ENCODE measurements around the gene MBD6. TPM values are rescaled to one million over a fixed set of nuclear protein-coding genes. Genes with fewer than 3 reads are reported as not detected.

Gene MBD6
- total and polyA plus RNA-seq, 2 experiments from 2014 or later, result 2.1 to 13.0 TPM

GRCh38 chr12:57487597-57488401, 34.8 kb upstream of the MBD6 start, which contains the start of gene MARS1:
Gene MARS1 (plus strand): TSS chr12:57488068. CDS start chr12:57488091, 23 bp downstream.
- Histone ChIP-seq H3K4me1 (ENCODE audit: insufficient read depth) (peaks cover 11% of the 10 kb centered on the region), H3K36me3 (ENCODE audit: low read depth) (peaks cover 33% of the 10 kb centered on the region), H3K4me3 (peak within 1 kb of the TSS; percentile 97), H4K20me1 (ENCODE audit: insufficient read depth) (no peaks in the 10 kb centered on the region), H3K79me2 (ENCODE audit: insufficient read depth) (peaks cover 46% of the 10 kb centered on the region), H3K27me3 (replicated peaks; ENCODE audit: insufficient read depth) (no peaks in the 10 kb centered on the region), H3F3A (ENCODE audit: insufficient read depth) (peaks cover 11% of the 10 kb centered on the region), H3K27ac (peak within 1 kb of the TSS; percentile 48), H3K4me2 (ENCODE audit: unreplicated experiment) (peak within 1 kb of the TSS; percentile 96), H3K9me3 (ENCODE audit: low read depth) (no peaks in the 10 kb centered on the region), H3K9ac (peak within 1 kb of the TSS; percentile 89), H3K9me2 (ENCODE audit: insufficient read depth) (no peaks in the 10 kb centered on the region), H2AFZ (peak within 1 kb of the TSS; percentile 81)
- TF ChIP-seq EZH2 (IDR thresholded peaks at IDR 0.05; ENCODE audit: insufficient read depth, poor library complexity, severe bottlenecking) (no peak), EZH2phosphoT487 (IDR thresholded peaks at IDR 0.05; ENCODE audit: insufficient read depth, low read depth) (no peak)
- 7% methylated on average over 38 to 46 of the region's 47 CpGs for WGBS, 2 experiments (ENCODE audit: low coverage in 1 of 2, low lambda C conversion rate in 2 of 2, missing lambda C conversion rate in 2 of 2)
- DNase-seq, result peak; percentile 99
- in situ Hi-C loops (cut with MboI), result no loop called here

GRCh38 chr12:57488402-57489156, 34.0 kb upstream of the MBD6 start:
- DNase-seq, result peak; percentile 38
- Histone ChIP-seq H3K9me2 (ENCODE audit: insufficient read depth) (no peaks in the 10 kb centered on the region), H3K9me3 (ENCODE audit: low read depth) (no peaks in the 10 kb centered on the region), H3K4me1 (ENCODE audit: insufficient read depth) (peaks cover 5% of the 10 kb centered on the region), H3K9ac (peak overlapping the region; percentile 89), H3K27ac (peak overlapping the region; percentile 48), H3K79me2 (ENCODE audit: insufficient read depth) (peaks cover 49% of the 10 kb centered on the region), H2AFZ (peak overlapping the region; percentile 81), H3K4me2 (ENCODE audit: unreplicated experiment) (peak overlapping the region; percentile 96), H4K20me1 (ENCODE audit: insufficient read depth) (no peaks in the 10 kb centered on the region), H3K27me3 (replicated peaks; ENCODE audit: insufficient read depth) (no peaks in the 10 kb centered on the region), H3K36me3 (ENCODE audit: low read depth) (peaks cover 36% of the 10 kb centered on the region), H3F3A (ENCODE audit: insufficient read depth) (peaks cover 5% of the 10 kb centered on the region; the same call in 1 of the 2 replicates), H3K4me3 (peak overlapping the region; percentile 97)
- TF ChIP-seq EZH2 (IDR thresholded peaks at IDR 0.05; ENCODE audit: insufficient read depth, poor library complexity, severe bottlenecking) (no peak), EZH2phosphoT487 (IDR thresholded peaks at IDR 0.05; ENCODE audit: insufficient read depth, low read depth) (no peak)
- WGBS, 2 experiments (ENCODE audit: low coverage in 1 of 2, low lambda C conversion rate in 2 of 2, missing lambda C conversion rate in 2 of 2), result 30 to 33% methylated on average over 10 to 11 of the region's 11 CpGs
- in situ Hi-C loops (cut with MboI), result no loop called here

- H3K79me2 ChIP-seq (ENCODE audit: insufficient read depth), result peaks cover 49% of the 10 kb centered on the region
- no peaks in the 10 kb centered on the region for H4K20me1 ChIP-seq (ENCODE audit: insufficient read depth)
- 0 out of 2 replicates have a peak, but pooled peaks cover 3% of the 10 kb centered on the region for H3F3A ChIP-seq (ENCODE audit: insufficient read depth)
- H3K27me3 ChIP-seq (replicated peaks; ENCODE audit: insufficient read depth), result no peaks in the 10 kb centered on the region
- WGBS, 2 experiments (ENCODE audit: low coverage in 1 of 2, low lambda C conversion rate in 2 of 2, missing lambda C conversion rate in 2 of 2), result 55 to 60% methylated on average over 5 of the region's 5 CpGs
- no peak overlapping the region for H2AFZ ChIP-seq
- H3K4me2 ChIP-seq (ENCODE audit: unreplicated experiment), result peak overlapping the region; percentile 96
- H3K9ac ChIP-seq, result peak overlapping the region; percentile 89
- no peaks in the 10 kb centered on the region for H3K9me2 ChIP-seq (ENCODE audit: insufficient read depth)
- peak; percentile 62 for DNase-seq
- TF ChIP-seq EZH2phosphoT487 (IDR thresholded peaks at IDR 0.05; ENCODE audit: insufficient read depth, low read depth) (no peak), EZH2 (IDR thresholded peaks at IDR 0.05; ENCODE audit: insufficient read depth, poor library complexity, severe bottlenecking) (no peak)
- H3K4me3 ChIP-seq, result peak overlapping the region; percentile 97
- in situ Hi-C loops (cut with MboI), result no loop called here
- peaks cover 40% of the 10 kb centered on the region for H3K36me3 ChIP-seq (ENCODE audit: low read depth)
- peaks cover 4% of the 10 kb centered on the region for H3K4me1 ChIP-seq (ENCODE audit: insufficient read depth)
- 0 out of 2 replicates have a peak overlapping the region, but pooled peaks have one; percentile 48 for H3K27ac ChIP-seq
- H3K9me3 ChIP-seq (ENCODE audit: low read depth), result no peaks in the 10 kb centered on the region
These were observed 33.4 kb upstream of the MBD6 start for GRCh38 chr12:57489157-57489641.

- no peak overlapping the region for H3K27ac ChIP-seq
- no peaks in the 10 kb centered on the region for H3K9me2 ChIP-seq (ENCODE audit: insufficient read depth)
These were observed 32.5 kb upstream of the MBD6 start for GRCh38 chr12:57490126-57490525.

More at GRCh38 chr12:57490126-57490525, 32.5 kb upstream of the MBD6 start:
- in situ Hi-C loops (cut with MboI), result no loop called here
- Histone ChIP-seq H4K20me1 (ENCODE audit: insufficient read depth) (no peaks in the 10 kb centered on the region), H3K4me1 (ENCODE audit: insufficient read depth) (peaks cover 4% of the 10 kb centered on the region), H3K9ac (no peak overlapping the region), H3K79me2 (ENCODE audit: insufficient read depth) (peaks cover 49% of the 10 kb centered on the region), H3K27me3 (replicated peaks; ENCODE audit: insufficient read depth) (no peaks in the 10 kb centered on the region), H3K9me3 (ENCODE audit: low read depth) (no peaks in the 10 kb centered on the region), H3K4me2 (ENCODE audit: unreplicated experiment) (no peak overlapping the region), H3K4me3 (no peak overlapping the region), H2AFZ (no peak overlapping the region), H3K36me3 (ENCODE audit: low read depth) (peaks cover 40% of the 10 kb centered on the region), H3F3A (ENCODE audit: insufficient read depth) (0 out of 2 replicates have a peak, but pooled peaks cover 3% of the 10 kb centered on the region)
- TF ChIP-seq EZH2 (IDR thresholded peaks at IDR 0.05; ENCODE audit: insufficient read depth, poor library complexity, severe bottlenecking) (no peak), EZH2phosphoT487 (IDR thresholded peaks at IDR 0.05; ENCODE audit: insufficient read depth, low read depth) (no peak)
- no peak for DNase-seq
- 96 to 97% methylated on average over 4 of the region's 4 CpGs for WGBS, 2 experiments (ENCODE audit: low coverage in 1 of 2, low lambda C conversion rate in 2 of 2, missing lambda C conversion rate in 2 of 2)
